Esophagus squamous epithelium (tissue), 5 donors: ENCODE results near the gene THOC5. TPM values are rescaled to one million over a fixed set of nuclear protein-coding genes. Genes with fewer than 3 reads are reported as not detected.
"Not testable (repeated sequence)": the region's sequence is repeated elsewhere in the genome, so short reads cannot be mapped to it uniquely, and the experiment has no call there.

Source experiments
- DNase-seq: peaks from one replicate; lab custom pipeline; 2025; lab: John Stamatoyannopoulos, UW
- H3K27ac ChIP-seq, 4 donors: fragments of 200-600 bp; sonication (generic); one replicate each; pipeline ENCODE4 v1.5.1; 2016 to 2019; ENCODE audit warnings: mild to moderate bottlenecking in 1 of 4
- H3K27me3 ChIP-seq, 4 donors: fragments of 200-600 bp; sonication (generic); 1 replicate in 3 of 4; 2 replicates in 1 of 4; pipeline versions ENCODE4 v1.5.1 to v1.6.0; 2017 to 2021; ENCODE audit warnings: antibody characterized with exemption in 1 of 4
- H3K36me3 ChIP-seq, 3 donors: fragments of 200-600 bp; sonication (generic); one replicate each; pipeline ENCODE4 v1.5.1; 2016 to 2019
- H3K4me1 ChIP-seq, 3 donors: fragments of 200-600 bp; sonication (generic); one replicate each; pipeline ENCODE4 v1.5.1; 2017 to 2019
- H3K4me3 ChIP-seq, 4 donors: fragments of 200-600 bp; sonication (generic); 1 replicate in 3 of 4; 2 replicates in 1 of 4; pipeline ENCODE4 v1.5.1; 2016 to 2019; ENCODE audit warnings: mild to moderate bottlenecking in 2 of 4, moderate library complexity in 1 of 4
- H3K9me3 ChIP-seq, 3 donors: fragments of 200-600 bp; sonication (generic); one replicate each; pipeline ENCODE4 v1.5.1; 2016 to 2019
- POLR2A ChIP-seq, 4 donors: fragments of 450-650 bp; IDR thresholded peaks; one replicate each; pipeline ENCODE4 v1.6.1; 2017; ENCODE audit warnings: antibody characterized with exemption in 4 of 4, mild to moderate bottlenecking in 4 of 4, moderate library complexity in 3 of 4
- whole genome bisulfite sequencing, 2 donors: methylation state at CpG; one replicate each; pipeline ENCODE4 v1.1.5; 2018; 5-methylcytosine and 5-hydroxymethylcytosine counted together
- intact Hi-C: fragments of 100-400 bp; cut with DNase I; formaldehyde crosslinking; loops from one replicate; pipeline ENCODE4 v1.15.0; 2022
- total RNA-seq, 4 donors: library from RNA; depleted of rRNA; stranded (reverse); fragments of >200 nt; gene quantifications; one replicate each; pipeline ENCODE4 v1.1.0, GENCODE V29; 2016
- TF ChIP-seq, protein P1 (sequence below), 6 experiments: fragments of 450-650 bp in 4 of 6; fragments of 200-600 bp in 2 of 6; sonication (generic) in 2 of 6; IDR thresholded peaks; one replicate each; pipeline ENCODE4 v1.5.1; 2016 to 2019; ENCODE audit warnings: antibody characterized with exemption in 6 of 6, mild to moderate bottlenecking in 4 of 6, moderate library complexity in 4 of 6
- donor health status: DM: yes; HTN: yes; CAD: no.

Gene THOC5
- total RNA-seq, 4 donors from 2014 or later, result 17.5 to 32.0 (median 25.6) TPM

DNA sequence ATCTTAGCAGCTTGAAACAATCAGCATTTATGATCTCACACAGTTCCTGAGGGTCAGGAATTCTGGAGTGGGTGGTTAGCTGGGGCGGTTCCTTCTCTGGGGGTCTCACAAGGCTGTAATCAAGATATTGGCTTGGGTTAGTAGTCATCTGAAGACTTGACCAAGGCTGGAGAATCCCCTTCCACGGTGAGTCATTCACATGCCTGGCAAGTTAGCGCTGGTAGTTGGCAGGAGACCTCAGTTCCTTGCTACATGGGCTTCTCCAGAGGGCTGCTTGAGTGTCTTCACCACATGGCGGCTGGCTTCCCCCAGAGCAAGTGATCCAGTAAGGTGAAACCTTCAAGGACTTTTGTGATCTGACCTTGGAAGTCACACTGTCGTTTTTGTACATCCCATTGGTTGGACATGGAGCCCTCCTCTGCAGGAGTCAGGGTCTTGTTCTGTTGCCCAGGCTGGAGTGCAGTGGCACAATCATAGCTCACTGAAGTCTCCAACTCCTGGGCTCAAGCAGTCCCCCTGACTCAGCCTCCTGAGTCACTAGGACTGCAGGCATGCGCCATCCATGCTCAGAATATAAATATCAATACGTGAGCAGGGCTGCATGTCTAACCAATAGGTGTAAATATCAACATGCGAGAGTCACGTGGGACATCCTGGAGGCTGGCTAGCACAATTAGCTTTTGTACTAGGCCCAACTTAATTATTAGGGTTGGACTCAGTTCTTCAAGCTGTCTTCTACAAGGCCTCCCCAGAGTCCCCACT, 34.6 kb upstream of the THOC5 start:
- no peak for TF ChIP-seq POLR2A (IDR thresholded peaks at IDR 0.05)
- TF ChIP-seq, protein P1, sequence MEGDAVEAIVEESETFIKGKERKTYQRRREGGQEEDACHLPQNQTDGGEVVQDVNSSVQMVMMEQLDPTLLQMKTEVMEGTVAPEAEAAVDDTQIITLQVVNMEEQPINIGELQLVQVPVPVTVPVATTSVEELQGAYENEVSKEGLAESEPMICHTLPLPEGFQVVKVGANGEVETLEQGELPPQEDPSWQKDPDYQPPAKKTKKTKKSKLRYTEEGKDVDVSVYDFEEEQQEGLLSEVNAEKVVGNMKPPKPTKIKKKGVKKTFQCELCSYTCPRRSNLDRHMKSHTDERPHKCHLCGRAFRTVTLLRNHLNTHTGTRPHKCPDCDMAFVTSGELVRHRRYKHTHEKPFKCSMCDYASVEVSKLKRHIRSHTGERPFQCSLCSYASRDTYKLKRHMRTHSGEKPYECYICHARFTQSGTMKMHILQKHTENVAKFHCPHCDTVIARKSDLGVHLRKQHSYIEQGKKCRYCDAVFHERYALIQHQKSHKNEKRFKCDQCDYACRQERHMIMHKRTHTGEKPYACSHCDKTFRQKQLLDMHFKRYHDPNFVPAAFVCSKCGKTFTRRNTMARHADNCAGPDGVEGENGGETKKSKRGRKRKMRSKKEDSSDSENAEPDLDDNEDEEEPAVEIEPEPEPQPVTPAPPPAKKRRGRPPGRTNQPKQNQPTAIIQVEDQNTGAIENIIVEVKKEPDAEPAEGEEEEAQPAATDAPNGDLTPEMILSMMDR (IDR thresholded peaks at IDR 0.05), result no peak
- no peaks in the 10 kb centered on the region for H3K36me3 ChIP-seq
- no peak overlapping the region for H3K4me3 ChIP-seq
- no peaks in the 10 kb centered on the region for H3K4me1 ChIP-seq
- no peak for DNase-seq
- H3K27ac ChIP-seq, result no peak overlapping the region
- H3K27me3 ChIP-seq, result no peaks in the 10 kb centered on the region
- 24 to 57% methylated on average over 5 to 9 of the region's 9 CpGs for WGBS, 2 donors
- intact Hi-C loops, result no loop called here
- no peaks in the 10 kb centered on the region for H3K9me3 ChIP-seq

DNA sequence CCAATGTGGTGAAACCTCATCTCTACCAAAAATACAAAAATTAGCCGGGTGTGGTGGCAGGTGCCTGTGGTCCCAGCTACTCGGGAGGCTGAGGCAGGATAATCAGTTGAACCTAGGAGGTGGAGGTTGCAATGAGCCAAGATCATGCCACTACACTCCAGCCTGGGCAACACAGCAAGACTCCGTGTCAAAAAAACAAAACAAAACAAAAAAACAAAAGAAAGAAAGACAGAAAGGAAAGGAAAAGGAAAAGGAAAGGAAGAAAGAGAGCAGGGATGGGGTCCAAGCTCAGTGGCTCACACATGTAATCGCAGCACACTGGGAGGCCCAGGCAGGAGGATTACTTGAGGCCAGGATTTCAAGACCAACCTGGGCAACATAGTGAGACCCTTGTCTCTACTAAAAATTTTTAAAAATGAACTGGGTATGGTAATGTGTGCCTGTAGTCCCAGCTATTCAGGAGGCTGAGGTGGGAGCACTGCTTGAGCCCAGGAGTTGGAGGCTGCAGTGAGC, 32.7 kb upstream of the THOC5 start:
- peaks cover 0 to 12% (median 3%) of the 10 kb centered on the region in 3 donors for H3K4me1 ChIP-seq
- 88 to 89% methylated on average over 4 of the region's 4 CpGs for WGBS, 2 donors
- intact Hi-C loops, H3K27me3 ChIP-seq, H3K27ac ChIP-seq, H3K36me3 ChIP-seq, H3K9me3 ChIP-seq, DNase-seq, H3K4me3 ChIP-seq: not testable (repeated sequence)

DNA sequence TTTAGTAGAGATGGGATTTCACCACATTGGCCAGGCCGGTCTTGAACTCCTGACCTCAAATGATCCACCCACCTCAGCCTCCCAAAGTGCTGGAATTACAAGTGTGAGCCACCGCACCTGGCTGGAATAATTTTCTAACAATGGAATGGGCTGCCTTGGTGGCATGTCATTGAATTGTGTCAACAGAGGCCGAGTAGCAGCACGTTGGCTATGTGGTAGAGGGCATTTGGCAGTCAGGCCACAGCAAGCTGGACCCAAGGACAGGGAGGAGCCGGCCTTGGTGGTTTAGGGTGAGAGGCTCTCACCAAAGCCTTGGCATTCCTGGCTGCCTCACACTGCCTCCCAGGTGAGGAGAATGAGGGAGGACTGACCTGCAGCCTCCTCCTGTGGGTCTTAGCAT, 31.4 kb upstream of the THOC5 start:
- H3K27me3 ChIP-seq, result no peaks in the 10 kb centered on the region
- intact Hi-C loops, result no loop called here
- no peak overlapping the region for H3K4me3 ChIP-seq
- peaks cover 3 to 25% (median 6%) of the 10 kb centered on the region in 3 donors for H3K4me1 ChIP-seq
- H3K36me3 ChIP-seq, result no peaks in the 10 kb centered on the region
- H3K27ac ChIP-seq, result no peak overlapping the region
- TF ChIP-seq, protein P1 (IDR thresholded peaks at IDR 0.05), result no peak
- no peak for TF ChIP-seq POLR2A (IDR thresholded peaks at IDR 0.05)
- H3K9me3 ChIP-seq, result no peaks in the 10 kb centered on the region
- DNase-seq, result no peak
- WGBS, 2 donors, result 78 to 100% methylated on average over 1 to 5 of the region's 5 CpGs

DNA sequence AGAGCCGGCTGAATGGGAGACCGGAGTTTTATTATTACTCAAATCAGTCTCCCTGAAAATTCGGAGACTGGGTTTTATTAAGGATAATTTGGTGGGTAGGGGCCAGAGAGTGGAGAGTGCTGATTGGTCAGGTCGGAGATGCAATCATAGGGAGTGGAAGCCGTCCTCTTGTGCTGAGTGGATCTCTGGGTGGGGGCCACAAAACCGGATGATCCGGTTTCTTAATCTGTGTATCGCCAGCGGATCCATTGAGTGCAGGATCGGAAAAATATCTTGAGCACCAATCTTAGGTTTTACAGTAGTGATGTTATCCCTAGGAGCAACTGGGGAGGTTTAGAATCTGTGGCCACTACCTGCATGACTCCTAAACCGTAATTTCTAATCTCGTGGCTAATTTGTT, 28.2 kb upstream of the THOC5 start:
- peak overlapping the region in 3 of 4 donors; percentile 45 to 94 (median 76) for H3K4me3 ChIP-seq
- no peaks in the 10 kb centered on the region for H3K9me3 ChIP-seq
- no peak for TF ChIP-seq POLR2A (IDR thresholded peaks at IDR 0.05)
- TF ChIP-seq, protein P1 (IDR thresholded peaks at IDR 0.05), result no peak
- H3K27ac ChIP-seq, result peak overlapping the region in 3 of 4 donors; percentile 59 to 77 (median 72)
- H3K36me3 ChIP-seq, result no peaks in the 10 kb centered on the region
- intact Hi-C loops, result no loop called here
- no peaks in the 10 kb centered on the region for H3K27me3 ChIP-seq
- H3K4me1 ChIP-seq, result peaks cover 3 to 25% (median 6%) of the 10 kb centered on the region in 3 donors
- DNase-seq, result no peak
- WGBS, 2 donors, result 47 to 58% methylated on average over 12 of the region's 12 CpGs

DNA sequence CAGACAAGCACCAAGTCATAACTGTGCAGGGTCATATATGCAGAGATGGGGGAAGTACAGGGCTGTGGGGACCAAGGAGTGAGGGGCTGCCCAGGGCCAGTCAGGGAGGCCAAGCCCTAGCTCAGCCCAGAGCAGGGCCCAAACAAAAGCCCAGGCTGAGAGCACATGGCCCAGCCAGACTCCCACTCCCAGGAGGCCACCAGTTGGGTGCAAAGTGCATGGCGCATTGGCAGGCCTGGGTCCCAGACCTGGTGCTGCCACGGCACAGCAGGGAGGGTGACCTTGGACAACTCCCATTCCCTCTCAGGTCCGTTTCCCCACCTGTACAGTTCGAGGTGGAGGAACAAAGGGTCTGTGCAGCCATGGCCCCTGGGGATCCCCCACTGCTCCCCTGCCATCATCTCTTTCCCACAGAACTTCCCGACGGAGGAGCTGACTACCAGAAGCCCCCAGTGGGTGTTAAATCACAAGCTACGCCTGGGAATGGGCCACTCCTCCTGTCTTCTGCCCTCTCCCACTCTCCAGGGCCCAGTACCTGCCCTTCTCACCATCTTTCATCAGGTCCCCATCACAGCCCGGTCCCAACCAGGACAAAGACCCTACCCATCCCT, 26.7 kb upstream of the THOC5 start:
- Histone ChIP-seq H3K9me3 (no peaks in the 10 kb centered on the region), H3K36me3 (no peaks in the 10 kb centered on the region), H3K4me1 (peaks cover 3 to 25% (median 6%) of the 10 kb centered on the region in 3 donors), H3K27ac (peak overlapping the region; percentile 59 to 77 (median 74)), H3K27me3 (no peaks in the 10 kb centered on the region), H3K4me3 (peak overlapping the region; percentile 45 to 94 (median 74))
- 14 to 23% methylated on average over 6 of the region's 8 CpGs for WGBS, 2 donors
- intact Hi-C loops, result no loop called here
- no peak for TF ChIP-seq POLR2A (IDR thresholded peaks at IDR 0.05)
- TF ChIP-seq, protein P1 (IDR thresholded peaks at IDR 0.05), result no peak
- no peak for DNase-seq
